ENCODE data around the gene CST5.

The CST5 gene

GRCh38 chr20:23879328-23879798 lies at the start of gene CST5:
TSS of gene CST5 (minus strand) at chr20:23879748. CDS start at chr20:23879676, 72 bp downstream.
- Histone ChIP-seq H3K27ac (no peak within 1 kb of the TSS), H3K27me3 (no peaks in the 10 kb centered on the region), H3K4me3 (no peak within 1 kb of the TSS), H3K9ac (no peak within 1 kb of the TSS), H3K4me2 (no peak within 1 kb of the TSS), H3K4me1 (peaks cover 7 to 34% (median 24%) of the 10 kb centered on the region in 10 experiments; a peak in 19 of 20 replicates), H3K36me3 (no peaks in the 10 kb centered on the region), H4K20me1 (no peaks in the 10 kb centered on the region), H3K9me3 (replicated peaks in 1 of 11) (no peaks in the 10 kb centered on the region)
- TF ChIP-seq Cebpa-rat (IDR thresholded peaks at IDR 0.05) = no peak

- H3K4me2 ChIP-seq = no peak overlapping the region
- no peak for TF ChIP-seq Cebpa-rat (IDR thresholded peaks at IDR 0.05)
- no peaks in the 10 kb centered on the region for H3K27me3 ChIP-seq
- no peaks in the 10 kb centered on the region for H4K20me1 ChIP-seq
- no peak overlapping the region for H3K27ac ChIP-seq
- H3K9ac ChIP-seq = no peak overlapping the region
- no peak overlapping the region for H3K4me3 ChIP-seq
- no peaks in the 10 kb centered on the region for H3K36me3 ChIP-seq
- peaks cover 0 to 10% (median 0%) of the 10 kb centered on the region in 11 experiments; a peak in 3 of 22 replicates for H3K9me3 ChIP-seq (replicated peaks in 1 of 11)
- H3K4me1 ChIP-seq = peaks cover 0 to 21% (median 11%) of the 10 kb centered on the region in 10 experiments; a peak in 14 of 20 replicates
Observed at GRCh38 chr20:23928788-23929187, 49.2 kb upstream of the CST5 start.

GRCh38 chr20:23928353-23928752 lies 48.8 kb upstream of the CST5 start:
- Histone ChIP-seq H3K4me2 (no peak overlapping the region), H3K9me3 (replicated peaks in 1 of 11) (peaks cover 0 to 10% (median 0%) of the 10 kb centered on the region in 11 experiments; a peak in 3 of 22 replicates), H3K4me1 (peaks cover 0 to 21% (median 11%) of the 10 kb centered on the region in 10 experiments; a peak in 14 of 20 replicates), H3K36me3 (no peaks in the 10 kb centered on the region), H3K27ac (no peak overlapping the region), H3K27me3 (no peaks in the 10 kb centered on the region), H3K4me3 (no peak overlapping the region), H3K9ac (no peak overlapping the region), H4K20me1 (no peaks in the 10 kb centered on the region)
- no peak for TF ChIP-seq Cebpa-rat (IDR thresholded peaks at IDR 0.05)

- Histone ChIP-seq H3K4me1 (peaks cover 0 to 21% (median 11%) of the 10 kb centered on the region in 10 experiments; a peak in 14 of 20 replicates), H3K36me3 (no peaks in the 10 kb centered on the region), H3K4me3 (no peak overlapping the region), H3K9ac (no peak overlapping the region), H3K27ac (no peak overlapping the region), H3K9me3 (replicated peaks in 1 of 11) (peaks cover 0 to 10% (median 0%) of the 10 kb centered on the region in 11 experiments; a peak in 3 of 22 replicates), H3K27me3 (no peaks in the 10 kb centered on the region), H3K4me2 (peak overlapping the region in 5 of 11 experiments; percentile 14 to 64 (median 22); a peak in 3 of 22 replicates), H4K20me1 (no peaks in the 10 kb centered on the region)
- TF ChIP-seq Cebpa-rat (IDR thresholded peaks at IDR 0.05) = no peak
Observed at GRCh38 chr20:23926944-23927872, 47.7 kb upstream of the CST5 start.

GRCh38 chr20:23926526-23926880 lies 47.0 kb upstream of the CST5 start:
- Histone ChIP-seq H3K27ac (no peak overlapping the region), H3K4me3 (no peak overlapping the region), H3K4me2 (peak overlapping the region in 8 of 11 experiments; percentile 14 to 64 (median 34); a peak in 11 of 22 replicates), H3K36me3 (no peaks in the 10 kb centered on the region), H3K9me3 (replicated peaks in 1 of 11) (peaks cover 0 to 10% (median 0%) of the 10 kb centered on the region in 11 experiments; a peak in 3 of 22 replicates), H4K20me1 (no peaks in the 10 kb centered on the region), H3K27me3 (no peaks in the 10 kb centered on the region), H3K9ac (no peak overlapping the region), H3K4me1 (peaks cover 0 to 21% (median 11%) of the 10 kb centered on the region in 10 experiments; a peak in 14 of 20 replicates)
- TF ChIP-seq Cebpa-rat (IDR thresholded peaks at IDR 0.05) = no peak

GRCh38 chr20:23925789-23926525 lies 46.4 kb upstream of the CST5 start:
- Histone ChIP-seq H3K4me2 (peak overlapping the region in 8 of 11 experiments; percentile 14 to 64 (median 34); a peak in 11 of 22 replicates), H4K20me1 (no peaks in the 10 kb centered on the region)

GRCh38 chr20:23924751-23925150 lies 45.2 kb upstream of the CST5 start:
- H3K36me3 ChIP-seq = no peaks in the 10 kb centered on the region
- peaks cover 0 to 36% (median 20%) of the 10 kb centered on the region in 10 experiments; a peak in 14 of 20 replicates for H3K4me1 ChIP-seq
- no peaks in the 10 kb centered on the region for H3K9me3 ChIP-seq (replicated peaks in 1 of 11)
- H3K27me3 ChIP-seq = no peaks in the 10 kb centered on the region
- H3K27ac ChIP-seq = no peak overlapping the region
- H3K9ac ChIP-seq = no peak overlapping the region
- H4K20me1 ChIP-seq = no peaks in the 10 kb centered on the region
- H3K4me3 ChIP-seq = no peak overlapping the region
- TF ChIP-seq Cebpa-rat (IDR thresholded peaks at IDR 0.05) = no peak
- H3K4me2 ChIP-seq = no peak overlapping the region

More at GRCh38 chr20:23925789-23926525, 46.4 kb upstream of the CST5 start:
- Histone ChIP-seq H3K9ac (no peak overlapping the region), H3K36me3 (no peaks in the 10 kb centered on the region), H3K27ac (no peak overlapping the region), H3K9me3 (replicated peaks in 1 of 11) (peaks cover 0 to 9% (median 0%) of the 10 kb centered on the region in 11 experiments; a peak in 3 of 22 replicates), H3K4me3 (no peak overlapping the region), H3K4me1 (peaks cover 0 to 25% (median 14%) of the 10 kb centered on the region in 10 experiments; a peak in 14 of 20 replicates), H3K27me3 (no peaks in the 10 kb centered on the region)
- no peak for TF ChIP-seq Cebpa-rat (IDR thresholded peaks at IDR 0.05)

GRCh38 chr20:23923891-23924435 lies 44.4 kb upstream of the CST5 start:
- H3K9ac ChIP-seq = no peak overlapping the region
- no peaks in the 10 kb centered on the region for H3K36me3 ChIP-seq
- H3K27ac ChIP-seq = no peak overlapping the region
- H3K4me2 ChIP-seq = no peak overlapping the region
- no peaks in the 10 kb centered on the region for H4K20me1 ChIP-seq
- no peaks in the 10 kb centered on the region for H3K9me3 ChIP-seq (replicated peaks in 1 of 11)
- no peaks in the 10 kb centered on the region for H3K27me3 ChIP-seq
- peaks cover 0 to 37% (median 21%) of the 10 kb centered on the region in 10 experiments; a peak in 14 of 20 replicates for H3K4me1 ChIP-seq
- no peak for TF ChIP-seq Cebpa-rat (IDR thresholded peaks at IDR 0.05)
- no peak overlapping the region for H3K4me3 ChIP-seq

Data from BLaER1 treated with 17β-estradiol and CSF1 and Interleukin-3, amounts not matched to agents 10 nM and 100 nM (cell line).